HG03469 (cell line): Measurements from ENCODE around the gene ZSWIM7.

ENCODE experiments used
- ATAC-seq: cut with Tn5 transposase; IDR thresholded peaks from one replicate; pipeline ENCODE4 v1.9.1; 2021; ENCODE audit warnings: mild to moderate bottlenecking, moderate library complexity, moderate number of reproducible peaks; ENCODE audit not compliant: unreplicated experiment

The ZSWIM7 gene

GRCh38 chr17:15999141-15999973, at the start of gene ZSWIM7, which contains the start of gene TTC19:
Gene ZSWIM7, minus strand, starts transcription at chr17:15999704. Its CDS starts 110 bp downstream, at chr17:15999594.
Gene TTC19, plus strand, starts transcription at chr17:15999824. Its CDS starts 25 bp downstream, at chr17:15999849.
- peak; percentile 93 for ATAC-seq

DNA sequence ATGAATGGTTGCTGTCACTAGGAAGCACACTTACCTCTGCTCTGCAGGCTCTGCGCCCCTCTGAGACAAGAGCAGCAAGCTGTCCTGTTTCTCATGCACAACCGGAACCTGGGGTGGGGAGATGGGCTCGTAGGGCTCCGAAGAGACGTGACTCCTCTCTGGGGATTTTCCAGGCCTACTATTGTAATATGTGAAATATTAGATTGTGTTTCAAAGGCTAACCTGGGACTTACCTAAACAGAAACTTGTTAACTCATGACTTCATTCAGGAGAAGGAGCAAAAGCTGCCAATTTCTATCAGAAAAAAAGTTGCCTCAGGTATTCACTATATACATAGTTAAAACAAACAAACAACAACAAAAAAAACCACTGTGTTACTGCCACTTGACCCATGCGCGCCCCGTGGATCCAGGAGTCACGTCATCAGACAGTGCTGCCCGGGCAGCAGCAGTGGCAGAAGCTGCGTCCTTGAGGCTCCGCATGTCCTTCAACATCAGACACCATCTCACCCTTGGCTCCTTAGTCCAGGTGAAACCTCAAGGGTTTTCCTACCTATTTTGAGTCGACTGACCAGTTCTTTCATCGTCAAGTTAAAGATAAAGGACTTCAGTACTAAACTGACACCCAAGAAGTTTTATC, 49.4 kb upstream of the ZSWIM7 start:
- ATAC-seq = no peak

GRCh38 chr17:16046966-16047365, 47.5 kb upstream of the ZSWIM7 start:
- ATAC-seq = no peak

- no peak for ATAC-seq
Observed at GRCh38 chr17:16044487-16044886, 45.0 kb upstream of the ZSWIM7 start.

- no peak for ATAC-seq
Observed at GRCh38 chr17:16040710-16041251, 41.3 kb upstream of the ZSWIM7 start.

DNA sequence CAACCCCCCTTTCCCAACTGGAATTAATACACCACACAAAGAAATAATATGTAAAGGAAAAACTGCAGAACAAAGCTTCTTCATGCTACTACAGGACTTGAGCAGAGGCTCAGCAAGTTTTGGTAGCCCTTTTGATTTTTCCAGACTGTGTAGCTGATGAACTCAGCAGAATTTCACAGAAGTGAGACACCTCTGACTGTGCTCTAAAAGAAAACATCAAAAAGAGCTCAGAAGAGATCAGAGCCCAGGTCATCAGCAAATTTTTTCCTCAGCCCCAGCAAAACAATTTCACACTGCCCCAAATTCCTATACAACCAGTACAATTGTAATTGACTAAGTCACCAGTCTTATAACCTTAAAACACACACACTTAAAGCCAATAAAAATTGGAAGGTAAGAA, 38.1 kb upstream of the ZSWIM7 start:
- ATAC-seq = no peak

GRCh38 chr17:16036261-16036660, 36.8 kb upstream of the ZSWIM7 start:
- ATAC-seq = no peak

DNA sequence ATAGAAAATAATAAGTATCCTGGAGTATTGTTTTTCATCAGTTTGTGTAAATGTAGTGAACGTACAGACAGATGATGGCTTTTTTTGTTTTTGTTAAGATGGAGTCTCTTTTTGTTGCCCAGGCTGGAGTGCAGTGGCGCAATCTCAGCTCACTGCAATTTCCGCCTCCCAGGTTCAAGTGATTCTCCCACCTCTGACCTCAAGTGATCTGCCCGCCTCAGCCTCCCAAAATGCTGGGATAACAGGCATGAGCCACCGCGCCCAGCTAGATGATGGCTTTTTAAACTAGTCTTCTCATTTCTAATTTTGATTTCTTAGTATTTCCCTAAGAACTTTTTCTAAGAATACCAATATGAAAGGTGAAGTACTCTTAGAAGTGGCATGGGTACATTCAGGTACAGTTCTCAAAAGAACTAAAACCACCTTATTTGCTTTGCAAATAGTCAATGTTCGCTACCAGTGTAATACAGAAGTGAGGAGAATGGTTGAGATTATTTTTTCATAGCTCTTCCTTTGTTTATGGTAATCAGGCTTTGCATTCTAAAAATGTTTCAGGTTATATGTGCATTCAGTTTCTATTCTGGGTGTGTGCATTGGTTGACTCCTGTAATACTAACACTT, 34.3 kb upstream of the ZSWIM7 start:
- ATAC-seq = no peak

- ATAC-seq = peak; percentile 83
Observed at GRCh38 chr17:16027708-16028584, 28.4 kb upstream of the ZSWIM7 start.

DNA sequence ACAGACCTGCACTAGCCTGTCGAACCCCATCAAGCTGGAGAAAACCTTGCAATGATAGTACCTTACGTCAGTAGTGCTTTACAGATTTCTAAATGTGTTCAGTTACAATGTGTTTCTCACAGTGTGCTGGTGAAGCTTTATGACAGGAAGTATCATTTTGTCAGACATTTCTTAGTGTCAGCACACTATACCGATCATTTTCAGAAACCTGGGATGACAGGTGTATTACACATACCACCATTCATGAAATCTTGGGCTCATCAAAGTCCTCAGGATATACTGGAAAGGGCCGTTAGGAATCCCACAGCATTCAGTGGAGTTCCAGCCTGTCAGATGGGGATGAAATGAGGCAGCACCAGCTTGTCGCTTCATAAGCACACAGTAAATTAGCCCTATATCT, 27.4 kb upstream of the ZSWIM7 start:
- no peak for ATAC-seq

DNA sequence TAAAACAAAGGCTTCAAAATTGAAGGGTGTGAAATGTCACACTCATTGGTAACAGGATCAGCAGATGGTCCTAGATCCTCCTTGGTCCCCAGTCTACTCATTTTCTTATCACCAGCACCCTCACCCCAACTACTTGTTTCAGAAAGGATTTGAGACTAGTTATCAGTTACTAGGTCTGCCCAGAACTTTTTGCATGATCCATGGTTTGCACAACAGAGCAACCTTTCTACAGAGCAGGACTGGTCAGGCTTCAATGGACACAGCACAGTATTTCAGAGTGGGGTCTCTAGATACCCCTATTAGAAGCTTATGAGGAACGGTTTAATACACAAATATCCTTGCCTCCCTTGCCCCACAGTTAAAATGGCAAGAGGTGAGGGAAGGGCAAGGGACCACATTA, 25.7 kb upstream of the ZSWIM7 start:
- ATAC-seq = no peak

DNA sequence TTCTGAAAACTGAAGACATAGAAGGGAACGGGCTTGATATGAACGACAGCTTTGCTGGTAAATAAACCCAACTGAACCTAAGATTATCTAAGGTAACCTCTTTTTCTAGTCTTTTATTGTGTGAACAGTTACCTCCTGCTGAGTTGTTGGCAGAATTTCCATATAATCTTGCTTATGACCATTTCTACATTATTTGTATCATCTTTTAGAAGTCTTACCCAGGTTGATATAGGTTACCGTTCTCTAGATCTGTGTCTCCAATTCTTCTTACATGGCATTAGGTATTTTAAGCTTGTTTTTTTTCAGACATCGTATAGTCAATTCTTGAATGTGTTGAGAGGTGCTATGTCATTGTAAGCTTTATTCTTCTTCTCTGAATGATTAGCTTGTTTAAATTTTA, 24.4 kb upstream of the ZSWIM7 start:
- no peak for ATAC-seq

DNA sequence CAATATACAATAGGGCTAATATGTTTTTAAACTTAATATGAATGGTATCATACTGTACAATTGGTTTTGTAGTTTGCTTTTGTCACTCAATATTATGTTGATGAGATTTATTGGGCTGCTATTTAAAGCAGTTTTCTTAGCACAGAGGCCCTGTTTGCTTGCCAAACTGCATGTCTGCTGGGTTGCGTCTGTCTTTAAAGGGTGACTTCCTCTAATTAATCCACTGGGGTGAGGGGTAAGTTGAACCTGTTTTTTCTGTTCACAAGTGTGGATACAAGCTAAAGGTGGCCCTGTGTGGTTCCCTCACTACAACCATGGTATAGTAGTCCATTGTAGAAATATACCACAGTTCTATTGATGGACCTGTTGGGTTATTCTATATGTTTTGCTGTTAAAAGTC, 19.8 kb upstream of the ZSWIM7 start:
- no peak for ATAC-seq

- no peak for ATAC-seq
Observed at GRCh38 chr17:16013943-16014407, 14.5 kb upstream of the ZSWIM7 start.

DNA sequence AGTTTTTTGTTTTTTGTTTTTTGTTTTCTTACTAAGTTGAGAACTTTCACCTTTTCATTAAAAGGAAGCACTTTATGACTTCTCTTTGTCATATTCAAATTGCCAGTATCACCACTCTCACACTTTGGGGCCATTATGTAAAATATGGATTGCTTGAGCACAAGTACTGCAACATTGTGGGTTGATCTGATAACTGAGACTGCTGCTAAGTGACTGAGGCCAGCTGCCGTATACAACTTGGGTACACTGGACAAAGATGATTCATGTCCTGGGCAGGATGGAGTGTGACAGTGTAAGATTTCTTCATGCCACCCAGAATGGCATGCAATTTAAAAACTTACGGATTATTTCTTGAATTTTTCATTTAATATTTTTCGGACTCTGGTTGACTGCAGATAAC, 7.9 kb upstream of the ZSWIM7 start:
- ATAC-seq = no peak

DNA sequence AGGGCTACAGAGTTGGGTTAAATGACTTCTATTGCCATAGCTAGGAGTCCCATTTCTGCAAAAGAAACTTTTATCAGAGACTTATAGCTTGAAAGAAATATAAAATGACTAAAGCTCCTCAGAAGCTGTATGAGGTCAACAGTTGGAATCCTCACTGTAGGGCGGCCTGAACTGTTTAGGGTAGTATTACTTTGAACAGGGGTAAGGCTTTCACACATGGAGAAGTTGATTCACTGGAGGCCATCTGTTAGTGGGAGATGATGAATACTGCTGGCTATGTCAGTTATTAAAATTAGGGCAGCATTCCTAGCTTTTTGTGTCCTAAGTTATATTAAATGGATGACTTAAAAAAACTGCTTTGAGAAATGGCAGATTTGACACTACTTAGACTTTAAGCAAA, 6.1 kb upstream of the ZSWIM7 start:
- no peak for ATAC-seq

GRCh38 chr17:16003841-16004240, 4.3 kb upstream of the ZSWIM7 start:
- ATAC-seq = no peak

- ATAC-seq = no peak
Observed at GRCh38 chr17:16002708-16003260, 3.3 kb upstream of the ZSWIM7 start.

GRCh38 chr17:16001226-16001897, 1.9 kb upstream of the ZSWIM7 start:
- no peak for ATAC-seq
